H9 (cell line): ENCODE data around the gene ORAI1. TPM values are rescaled to one million over a fixed set of nuclear protein-coding genes. Genes with fewer than 3 reads are reported as not detected.

Experiments used
- DNase-seq: peaks from one replicate; pipeline ENCODE4 v3.0.0-alpha.2; 2017
- H2AFZ ChIP-seq: one replicate; pipeline ENCODE4 v1.6.1; 2013; ENCODE audit warnings: mild to moderate bottlenecking, low read length, control low read depth, moderate library complexity
- H2AK5ac ChIP-seq: 2 replicates; pipeline ENCODE4 v1.6.1; 2013; ENCODE audit warnings: low read length, control low read depth, mixed read lengths; ENCODE audit not compliant: insufficient read length
- H2BK120ac ChIP-seq: one replicate; pipeline ENCODE4 v1.6.1; 2013; ENCODE audit warnings: low read depth, mild to moderate bottlenecking, low read length, control low read depth, inconsistent platforms; ENCODE audit not compliant: poor library complexity, severe bottlenecking
- H2BK12ac ChIP-seq: 2 replicates; pipeline ENCODE4 v1.6.1; 2013; ENCODE audit warnings: low read length, control low read depth, mixed read lengths, low read depth; ENCODE audit not compliant: insufficient read length
- H2BK15ac ChIP-seq: 2 replicates; pipeline ENCODE4 v1.6.1; 2013; ENCODE audit warnings: low read depth, low read length, control low read depth
- H2BK20ac ChIP-seq: one replicate; pipeline ENCODE4 v1.6.1; 2013; ENCODE audit warnings: low read depth, mild to moderate bottlenecking, low read length, control low read depth, inconsistent platforms; ENCODE audit not compliant: poor library complexity, severe bottlenecking
- H2BK5ac ChIP-seq: 2 replicates; pipeline ENCODE4 v1.6.1; 2013; ENCODE audit warnings: low read length, control low read depth, mixed read lengths; ENCODE audit not compliant: insufficient read length
- H3K14ac ChIP-seq: 2 replicates; pipeline ENCODE4 v1.6.1; 2013; ENCODE audit warnings: low read length, control low read depth; ENCODE audit not compliant: insufficient read depth
- H3K18ac ChIP-seq: 2 replicates; pipeline ENCODE4 v1.6.1; 2013; ENCODE audit warnings: low read depth, mild to moderate bottlenecking, mixed read lengths, low read length, control low read depth; ENCODE audit not compliant: insufficient read length
- H3K23ac ChIP-seq: 2 replicates; pipeline ENCODE4 v1.6.1; 2013; ENCODE audit warnings: low read length, control low read depth, mixed read lengths, low read depth; ENCODE audit not compliant: insufficient read length
- H3K23me2 ChIP-seq: 2 replicates; pipeline ENCODE4 v1.6.1; 2013; ENCODE audit warnings: low read depth, mild to moderate bottlenecking, mixed read lengths, low read length, control low read depth; ENCODE audit not compliant: insufficient read length, poor library complexity, severe bottlenecking
- H3K27ac ChIP-seq: 2 replicates; pipeline ENCODE4 v1.5.1; 2013; ENCODE audit warnings: low read length, control low read depth, mixed read lengths, low read depth; ENCODE audit not compliant: insufficient read length
- H3K27me3 ChIP-seq: 2 replicates; pipeline ENCODE4 v1.6.1; 2013; ENCODE audit warnings: low read length, control low read depth, inconsistent platforms; ENCODE audit not compliant: insufficient read depth
- H3K4ac ChIP-seq: 2 replicates; pipeline ENCODE4 v1.6.1; 2013; ENCODE audit warnings: low read depth, mild to moderate bottlenecking, control low read depth, inconsistent platforms, low read length, moderate library complexity
- H3K4me1 ChIP-seq: 2 replicates; pipeline ENCODE4 v1.6.1; 2013; ENCODE audit warnings: low read length, control low read depth, inconsistent platforms; ENCODE audit not compliant: insufficient read depth
- H3K4me2 ChIP-seq: 2 replicates; pipeline ENCODE4 v1.6.1; 2013; ENCODE audit warnings: low read length, control low read depth, mixed read lengths; ENCODE audit not compliant: insufficient read length, insufficient read depth
- H3K56ac ChIP-seq: 2 replicates; pipeline ENCODE4 v1.6.1; 2013; ENCODE audit warnings: low read depth, mild to moderate bottlenecking, mixed read lengths, low read length, control low read depth; ENCODE audit not compliant: insufficient read length
- H3K79me1 ChIP-seq: 2 replicates; pipeline ENCODE4 v1.6.1; 2013; ENCODE audit warnings: low read depth, mild to moderate bottlenecking, moderate library complexity, low read length, control low read depth, inconsistent platforms; ENCODE audit not compliant: insufficient read depth, poor library complexity, severe bottlenecking
- H3K79me2 ChIP-seq: 2 replicates; pipeline ENCODE4 v1.6.1; 2013; ENCODE audit warnings: low read length, control low read depth, inconsistent platforms; ENCODE audit not compliant: insufficient read depth
- H3K9ac ChIP-seq: 2 replicates; pipeline ENCODE4 v1.6.1; 2013; ENCODE audit warnings: low read length, control low read depth, mixed read lengths; ENCODE audit not compliant: insufficient read length; ENCODE audit errors: extremely low read depth
- H3K9me3 ChIP-seq: one replicate; pipeline ENCODE4 v1.6.1; 2013; ENCODE audit warnings: low read depth, low read length, inconsistent platforms; ENCODE audit not compliant: control insufficient read depth
- H3T11ph ChIP-seq: one replicate; pipeline ENCODE4 v1.6.1; 2013; ENCODE audit warnings: mild to moderate bottlenecking, low read length, control low read depth, inconsistent platforms
- H4K20me1 ChIP-seq: one replicate; pipeline ENCODE4 v1.6.1; 2013; ENCODE audit not compliant: control insufficient read depth, insufficient read length, insufficient read depth
- H4K5ac ChIP-seq: 2 replicates; pipeline ENCODE4 v1.6.1; 2013; ENCODE audit warnings: low read depth, mild to moderate bottlenecking, mixed read lengths, low read length, control low read depth; ENCODE audit not compliant: insufficient read length
- H4K8ac ChIP-seq: replicated peaks from 2 replicates; pipeline ENCODE4 v1.6.1; 2013; ENCODE audit warnings: low read length, control low read depth, mixed read lengths, low read depth; ENCODE audit not compliant: insufficient read length
- H4K91ac ChIP-seq: 2 replicates; pipeline ENCODE4 v1.6.1; 2013; ENCODE audit warnings: low read depth, mild to moderate bottlenecking, moderate library complexity, mixed read lengths, low read length, control low read depth; ENCODE audit not compliant: insufficient read length
- H3K27ac Mint-ChIP-seq, 3 experiments: 2 replicates in 2 of 3; 3 replicates in 1 of 3; pipeline ENCODE4 v1.8.0; 2020 to 2021; ENCODE audit warnings: mixed read lengths in 3 of 3, mild to moderate bottlenecking in 1 of 3, moderate library complexity in 1 of 3
- H3K27me3 Mint-ChIP-seq: 2 replicates; pipeline ENCODE4 v1.8.0; 2021; ENCODE audit warnings: low read depth, mild to moderate bottlenecking, moderate library complexity, mixed read lengths
- H3K36me3 Mint-ChIP-seq, 3 experiments: 2 replicates in 2 of 3; 3 replicates in 1 of 3; pipeline ENCODE4 v1.8.0; 2020 to 2021; ENCODE audit warnings: low read depth in 3 of 3, mixed read lengths in 3 of 3; ENCODE audit not compliant: insufficient read depth in 1 of 3
- H3K4me1 Mint-ChIP-seq, 2 experiments: 2 replicates each; pipeline ENCODE4 v1.8.0; 2020; ENCODE audit warnings: mixed read lengths in 2 of 2
- H3K4me3 Mint-ChIP-seq, 2 experiments: 2 replicates in 1 of 2; 3 replicates in 1 of 2; pipeline ENCODE4 v1.8.0; 2020 to 2021; ENCODE audit warnings: mild to moderate bottlenecking in 2 of 2, mixed read lengths in 2 of 2, moderate library complexity in 1 of 2
- H3K9me3 Mint-ChIP-seq, 2 experiments: 2 replicates in 1 of 2; 3 replicates in 1 of 2; pipeline ENCODE4 v1.8.0; 2020; ENCODE audit warnings: mild to moderate bottlenecking in 2 of 2, mixed read lengths in 2 of 2, moderate library complexity in 1 of 2
- CTCF ChIP-seq: fragments of 200-600 bp; sonication (generic); conservative IDR thresholded peaks from 3 replicates; pipeline ENCODE4 v1.8.0; 2021; ENCODE audit warnings: antibody characterized with exemption, mild to moderate bottlenecking
- WGBS: extraction: QIAGEN DNeasy Blood & Tissue Kit; methylation state at CpG from one replicate; pipeline ENCODE4 v1.1.7; 2013; ENCODE audit warnings: missing lambda C conversion rate, low lambda C conversion rate, mixed read lengths; ENCODE audit not compliant: insufficient read length; ENCODE audit errors: extremely low coverage; 5-methylcytosine and 5-hydroxymethylcytosine counted together
- total RNA-seq: library from RNA; stranded (reverse); gene quantifications from 2 replicates; pipeline ENCODE4 v1.2.1, GENCODE V29; 2021

ORAI1 gene
- total RNA-seq, 1 experiment from 2014 or later: 24.7 TPM

- no peaks in the 10 kb centered on the region for H3K36me3 Mint-ChIP-seq
- H3K18ac ChIP-seq: no peak overlapping the region
- H3K56ac ChIP-seq: no peak overlapping the region
- H2BK15ac ChIP-seq: no peak overlapping the region
- H2BK5ac ChIP-seq: no peak overlapping the region
- no peaks in the 10 kb centered on the region for H3K9me3 ChIP-seq
- no peak overlapping the region for H2BK12ac ChIP-seq
- H3K23me2 ChIP-seq: no peaks in the 10 kb centered on the region
- no peak overlapping the region for H2BK120ac ChIP-seq
- H4K20me1 ChIP-seq: no peaks in the 10 kb centered on the region
- H3K27me3 ChIP-seq: no peaks in the 10 kb centered on the region
- H3K4me1 ChIP-seq: no peaks in the 10 kb centered on the region; the same call in 1 of the 2 replicates
- peaks cover 6 to 9% of the 10 kb centered on the region in 2 experiments for H3K4me1 Mint-ChIP-seq
- no peak overlapping the region for H3K4me2 ChIP-seq
- H2AK5ac ChIP-seq: no peak overlapping the region
- H2BK20ac ChIP-seq: no peak overlapping the region
- no peaks in the 10 kb centered on the region for H3K27me3 Mint-ChIP-seq
- no peak overlapping the region for H3K14ac ChIP-seq
- no peak overlapping the region for H4K91ac ChIP-seq
- H3K79me1 ChIP-seq: no peaks in the 10 kb centered on the region
- H3K79me2 ChIP-seq: no peaks in the 10 kb centered on the region
- no peak overlapping the region for H4K5ac ChIP-seq
- no peak overlapping the region for H3K4ac ChIP-seq
- H2AFZ ChIP-seq: no peak overlapping the region
- no peak overlapping the region for H3K9ac ChIP-seq
- H3K23ac ChIP-seq: no peak overlapping the region
- no peak overlapping the region for H3K27ac ChIP-seq
- H4K8ac ChIP-seq: no peak overlapping the region
- no peak overlapping the region for H3T11ph ChIP-seq
- H3K27ac Mint-ChIP-seq: no peak overlapping the region
- WGBS: no CpG with 5 or more reads among the region's 3 CpGs
- no peaks in the 10 kb centered on the region for H3K9me3 Mint-ChIP-seq
- TF ChIP-seq CTCF: no peak
- H3K4me3 Mint-ChIP-seq: no peak overlapping the region
- no peak for DNase-seq
These were observed 62.6 kb downstream of the ORAI1 start for GRCh38 chr12:121688966-121689365.
